Liver (tissue), 9 donors: Measurements from ENCODE around the gene RDX. TPM values are rescaled to one million over a fixed set of nuclear protein-coding genes. Genes with fewer than 3 reads are reported as not detected.

Experiments
- DNase-seq: peaks from one replicate; pipeline ENCODE4 v3.0.0-alpha.2; 2017; ENCODE audit warnings: low spot score
- H3K27ac ChIP-seq, 2 donors: one replicate each; pipeline ENCODE4 v1.7.0; 2013; ENCODE audit warnings: inconsistent platforms in 2 of 2, low read length in 2 of 2, control low read depth in 1 of 2, low read depth in 1 of 2, mild to moderate bottlenecking in 1 of 2
- H3K27me3 ChIP-seq, 4 donors: one replicate each; pipeline versions ENCODE4 v1.6.1 to v1.7.0; 2013; ENCODE audit warnings: low read length in 3 of 4, inconsistent platforms in 1 of 4, mild to moderate bottlenecking in 1 of 4, moderate library complexity in 1 of 4; ENCODE audit not compliant: control insufficient read depth in 4 of 4, insufficient read depth in 4 of 4
- H3K36me3 ChIP-seq, 4 donors: one replicate each; pipeline versions ENCODE4 v1.6.1 to v1.7.0; 2013; ENCODE audit warnings: low read length in 3 of 4, mild to moderate bottlenecking in 3 of 4, low read depth in 1 of 4, moderate library complexity in 1 of 4; ENCODE audit not compliant: control insufficient read depth in 4 of 4, insufficient read depth in 3 of 4
- H3K4me1 ChIP-seq, 4 donors: one replicate each; pipeline versions ENCODE4 v1.6.1 to v1.7.0; 2013; ENCODE audit warnings: low read length in 3 of 4, mild to moderate bottlenecking in 3 of 4, moderate library complexity in 1 of 4; ENCODE audit not compliant: control insufficient read depth in 4 of 4, insufficient read depth in 4 of 4
- H3K4me3 ChIP-seq, 3 donors: one replicate each; pipeline versions ENCODE4 v1.6.1 to v1.7.0; 2013; ENCODE audit warnings: low read length in 3 of 3, control low read depth in 1 of 3, low read depth in 1 of 3, mild to moderate bottlenecking in 1 of 3
- H3K9ac ChIP-seq, 2 donors: one replicate each; pipeline ENCODE4 v1.7.0; 2013; ENCODE audit warnings: low read length in 2 of 2, mild to moderate bottlenecking in 2 of 2, moderate library complexity in 2 of 2, control low read depth in 1 of 2, low read depth in 1 of 2
- H3K9me3 ChIP-seq, 4 donors: one replicate each; pipeline versions ENCODE4 v1.6.1 to v1.7.0; 2013; ENCODE audit warnings: low read length in 3 of 4; ENCODE audit not compliant: control insufficient read depth in 4 of 4
- EGR1 ChIP-seq, 2 donors: IDR thresholded peaks; 2 replicates each; pipeline ENCODE4 v1.6.1; 2016 to 2018; ENCODE audit warnings: antibody characterized with exemption in 2 of 2, low read depth in 2 of 2
- FOXA1 ChIP-seq: IDR thresholded peaks from 2 replicates; pipeline ENCODE4 v1.6.1; 2016; ENCODE audit warnings: antibody characterized with exemption
- FOXA2 ChIP-seq: IDR thresholded peaks from 2 replicates; pipeline ENCODE4 v1.6.1; 2016; ENCODE audit warnings: antibody characterized with exemption
- GABPA ChIP-seq, 2 donors: IDR thresholded peaks in 1 of 2; conservative IDR thresholded peaks in 1 of 2; 2 replicates each; pipeline ENCODE4 v1.6.1; 2016; ENCODE audit warnings: antibody characterized with exemption in 2 of 2, mild to moderate bottlenecking in 1 of 2, moderate library complexity in 1 of 2
- HNF4A ChIP-seq, 2 donors: conservative IDR thresholded peaks; 2 replicates each; pipeline ENCODE4 v1.6.1; 2016; ENCODE audit warnings: antibody characterized with exemption in 2 of 2, mild to moderate bottlenecking in 2 of 2
- HNF4G ChIP-seq: IDR thresholded peaks from 2 replicates; pipeline ENCODE4 v1.6.1; 2016; ENCODE audit warnings: antibody characterized with exemption
- JUND ChIP-seq, 2 donors: IDR thresholded peaks; 2 replicates each; pipeline ENCODE4 v1.6.1; 2016; ENCODE audit warnings: antibody characterized with exemption in 2 of 2
- NR2F2 ChIP-seq: IDR thresholded peaks from 2 replicates; pipeline ENCODE4 v1.6.1; 2016; ENCODE audit warnings: antibody characterized with exemption
- RAD21 ChIP-seq, 2 donors: IDR thresholded peaks; 2 replicates each; pipeline ENCODE4 v1.6.1; 2016; ENCODE audit warnings: antibody characterized with exemption in 2 of 2, mild to moderate bottlenecking in 2 of 2
- RXRA ChIP-seq, 2 donors: IDR thresholded peaks; 2 replicates each; pipeline ENCODE4 v1.6.1; 2017 to 2018; ENCODE audit warnings: antibody characterized with exemption in 2 of 2, mild to moderate bottlenecking in 1 of 2
- SP1 ChIP-seq: IDR thresholded peaks from 2 replicates; pipeline ENCODE4 v1.6.1; 2018; ENCODE audit warnings: antibody characterized with exemption, mild to moderate bottlenecking
- TAF1 ChIP-seq: conservative IDR thresholded peaks from 2 replicates; pipeline ENCODE4 v1.6.1; 2016; ENCODE audit warnings: antibody characterized with exemption, mild to moderate bottlenecking
- YY1 ChIP-seq: IDR thresholded peaks from 2 replicates; pipeline ENCODE4 v1.6.1; 2016; ENCODE audit warnings: antibody characterized with exemption, mild to moderate bottlenecking
- WGBS: extraction: QIAGEN DNeasy Blood & Tissue Kit; methylation state at CpG from one replicate; pipeline ENCODE4 v1.1.7; 2013; 5-methylcytosine and 5-hydroxymethylcytosine counted together
- polyA plus RNA-seq, 2 donors: library from polyadenylated mRNA; stranded (reverse) in 1 of 2; unstranded in 1 of 2; fragments of 200-250 nt in 1 of 2; fragments of >200 nt in 1 of 2; fragmentation: Nextera tagmentation in 1 of 2; extraction: Ambion mirVana in 1 of 2; gene quantifications; one replicate each; pipeline versions ENCODE4 v1.2.1 to v1.2.3, GENCODE V29; 2013 to 2015
- total RNA-seq, 2 donors: library from RNA; depleted of rRNA; stranded (reverse); fragments of >200 nt; gene quantifications; one replicate each; pipeline ENCODE4 v1.2.3, GENCODE V29; 2014
- TF ChIP-seq, protein P1 (sequence below): IDR thresholded peaks from 2 replicates; pipeline ENCODE4 v1.6.1; 2016; ENCODE audit warnings: antibody characterized with exemption
- TF ChIP-seq, protein P2 (sequence below): IDR thresholded peaks from 2 replicates; pipeline ENCODE4 v1.6.1; 2016; ENCODE audit warnings: antibody characterized with exemption, mild to moderate bottlenecking
- TF ChIP-seq, protein P3 (sequence below): fragments of 150-350 bp; IDR thresholded peaks from 2 replicates; pipeline ENCODE4 v1.5.1; 2017; ENCODE audit warnings: improper control_type of control experiment, low read depth, low read length; ENCODE audit not compliant: missing input control
- donor health status: healthy.
- donor health status: healthy.
- donor health status: healthy.
- donor health status: healthy.
- donor health status: healthy.

The RDX gene
- total and polyA plus RNA-seq, 4 donors, result 19.9 to 116 (median 53.9) TPM

DNA sequence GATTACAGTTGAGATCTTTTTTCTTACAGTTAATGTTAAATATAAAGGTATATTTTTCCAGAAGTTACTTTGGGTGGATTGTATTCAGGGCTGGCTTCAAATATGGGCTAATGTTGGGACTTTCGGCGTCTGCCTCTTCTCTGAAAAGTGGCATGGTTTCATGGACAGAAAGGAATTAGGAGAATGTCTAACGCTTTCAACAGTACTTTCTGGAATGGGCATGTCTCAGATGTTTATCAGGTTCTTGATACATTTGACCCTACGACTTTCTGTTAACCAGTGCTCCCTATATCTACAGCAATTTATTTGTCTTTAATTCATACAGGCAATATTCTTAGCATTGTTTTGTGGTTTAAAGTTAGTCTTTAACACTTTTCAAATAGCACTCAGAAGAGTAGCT is 169.5 kb downstream of the RDX start:
- Histone ChIP-seq H3K4me3 (no peak overlapping the region), H3K27me3 (no peaks in the 10 kb centered on the region), H3K36me3 (no peaks in the 10 kb centered on the region), H3K9ac (no peak overlapping the region), H3K4me1 (peaks cover 0 to 3% (median 0%) of the 10 kb centered on the region in 4 donors), H3K27ac (no peak overlapping the region), H3K9me3 (no peaks in the 10 kb centered on the region)
- no peak for DNase-seq
- TF ChIP-seq SP1, result no peak
- no peak for TF ChIP-seq GABPA (IDR thresholded peaks at IDR 0.05 in 1 of 2, conservative IDR thresholded peaks at IDR 0.05 in 1 of 2)
- no peak for TF ChIP-seq HNF4A (conservative IDR thresholded peaks at IDR 0.05)
- TF ChIP-seq NR2F2, result no peak
- no peak for TF ChIP-seq RXRA (IDR thresholded peaks at IDR 0.05)
- TF ChIP-seq, protein P1, sequence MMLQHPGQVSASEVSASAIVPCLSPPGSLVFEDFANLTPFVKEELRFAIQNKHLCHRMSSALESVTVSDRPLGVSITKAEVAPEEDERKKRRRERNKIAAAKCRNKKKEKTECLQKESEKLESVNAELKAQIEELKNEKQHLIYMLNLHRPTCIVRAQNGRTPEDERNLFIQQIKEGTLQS, result no peak
- TF ChIP-seq YY1, result no peak
- no peak for TF ChIP-seq RAD21 (IDR thresholded peaks at IDR 0.05)
- TF ChIP-seq FOXA2, result no peak
- TF ChIP-seq, protein P2, sequence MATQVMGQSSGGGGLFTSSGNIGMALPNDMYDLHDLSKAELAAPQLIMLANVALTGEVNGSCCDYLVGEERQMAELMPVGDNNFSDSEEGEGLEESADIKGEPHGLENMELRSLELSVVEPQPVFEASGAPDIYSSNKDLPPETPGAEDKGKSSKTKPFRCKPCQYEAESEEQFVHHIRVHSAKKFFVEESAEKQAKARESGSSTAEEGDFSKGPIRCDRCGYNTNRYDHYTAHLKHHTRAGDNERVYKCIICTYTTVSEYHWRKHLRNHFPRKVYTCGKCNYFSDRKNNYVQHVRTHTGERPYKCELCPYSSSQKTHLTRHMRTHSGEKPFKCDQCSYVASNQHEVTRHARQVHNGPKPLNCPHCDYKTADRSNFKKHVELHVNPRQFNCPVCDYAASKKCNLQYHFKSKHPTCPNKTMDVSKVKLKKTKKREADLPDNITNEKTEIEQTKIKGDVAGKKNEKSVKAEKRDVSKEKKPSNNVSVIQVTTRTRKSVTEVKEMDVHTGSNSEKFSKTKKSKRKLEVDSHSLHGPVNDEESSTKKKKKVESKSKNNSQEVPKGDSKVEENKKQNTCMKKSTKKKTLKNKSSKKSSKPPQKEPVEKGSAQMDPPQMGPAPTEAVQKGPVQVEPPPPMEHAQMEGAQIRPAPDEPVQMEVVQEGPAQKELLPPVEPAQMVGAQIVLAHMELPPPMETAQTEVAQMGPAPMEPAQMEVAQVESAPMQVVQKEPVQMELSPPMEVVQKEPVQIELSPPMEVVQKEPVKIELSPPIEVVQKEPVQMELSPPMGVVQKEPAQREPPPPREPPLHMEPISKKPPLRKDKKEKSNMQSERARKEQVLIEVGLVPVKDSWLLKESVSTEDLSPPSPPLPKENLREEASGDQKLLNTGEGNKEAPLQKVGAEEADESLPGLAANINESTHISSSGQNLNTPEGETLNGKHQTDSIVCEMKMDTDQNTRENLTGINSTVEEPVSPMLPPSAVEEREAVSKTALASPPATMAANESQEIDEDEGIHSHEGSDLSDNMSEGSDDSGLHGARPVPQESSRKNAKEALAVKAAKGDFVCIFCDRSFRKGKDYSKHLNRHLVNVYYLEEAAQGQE, result no peak
- TF ChIP-seq EGR1 (IDR thresholded peaks at IDR 0.05; ENCODE audit: low read depth in 2 of 2), result no peak
- TF ChIP-seq TAF1, result no peak
- TF ChIP-seq JUND (IDR thresholded peaks at IDR 0.05), result no peak
- TF ChIP-seq HNF4G, result no peak
- TF ChIP-seq FOXA1, result no peak
- WGBS, result 95% methylated on average over 4 of the region's 4 CpGs

DNA sequence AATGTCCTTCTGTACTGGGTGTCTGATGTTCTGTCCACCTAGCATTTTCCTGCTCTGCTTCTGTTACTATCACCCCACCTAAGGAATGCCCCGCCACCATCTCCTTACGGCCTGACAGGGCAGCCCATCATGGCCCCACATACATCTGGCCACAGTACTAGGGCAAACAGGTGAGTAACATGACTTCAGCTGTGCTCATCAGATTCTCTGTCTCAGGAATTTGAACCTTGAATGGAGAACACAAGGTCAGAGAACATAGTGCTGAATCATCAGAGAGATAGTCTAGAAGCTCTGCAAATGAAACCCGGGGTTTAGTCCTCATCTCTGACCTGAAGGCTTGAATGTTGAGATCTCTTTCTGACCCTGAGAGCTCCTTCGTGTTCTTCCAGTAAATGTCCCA is 170.8 kb downstream of the RDX start:
- TF ChIP-seq HNF4A (conservative IDR thresholded peaks at IDR 0.05) (peak; percentile 24 to 29), RAD21 (IDR thresholded peaks at IDR 0.05) (no peak)
- TF ChIP-seq, protein P3, sequence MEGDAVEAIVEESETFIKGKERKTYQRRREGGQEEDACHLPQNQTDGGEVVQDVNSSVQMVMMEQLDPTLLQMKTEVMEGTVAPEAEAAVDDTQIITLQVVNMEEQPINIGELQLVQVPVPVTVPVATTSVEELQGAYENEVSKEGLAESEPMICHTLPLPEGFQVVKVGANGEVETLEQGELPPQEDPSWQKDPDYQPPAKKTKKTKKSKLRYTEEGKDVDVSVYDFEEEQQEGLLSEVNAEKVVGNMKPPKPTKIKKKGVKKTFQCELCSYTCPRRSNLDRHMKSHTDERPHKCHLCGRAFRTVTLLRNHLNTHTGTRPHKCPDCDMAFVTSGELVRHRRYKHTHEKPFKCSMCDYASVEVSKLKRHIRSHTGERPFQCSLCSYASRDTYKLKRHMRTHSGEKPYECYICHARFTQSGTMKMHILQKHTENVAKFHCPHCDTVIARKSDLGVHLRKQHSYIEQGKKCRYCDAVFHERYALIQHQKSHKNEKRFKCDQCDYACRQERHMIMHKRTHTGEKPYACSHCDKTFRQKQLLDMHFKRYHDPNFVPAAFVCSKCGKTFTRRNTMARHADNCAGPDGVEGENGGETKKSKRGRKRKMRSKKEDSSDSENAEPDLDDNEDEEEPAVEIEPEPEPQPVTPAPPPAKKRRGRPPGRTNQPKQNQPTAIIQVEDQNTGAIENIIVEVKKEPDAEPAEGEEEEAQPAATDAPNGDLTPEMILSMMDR, result no peak
- Histone ChIP-seq H3K4me3 (no peak overlapping the region), H3K9ac (no peak overlapping the region), H3K27me3 (no peaks in the 10 kb centered on the region), H3K36me3 (no peaks in the 10 kb centered on the region), H3K27ac (no peak overlapping the region), H3K9me3 (no peaks in the 10 kb centered on the region), H3K4me1 (peaks cover 2 to 5% (median 4%) of the 10 kb centered on the region in 4 donors)
- no peak for DNase-seq
- WGBS, result 83% methylated on average over 4 of the region's 4 CpGs

Other genes with a start within 250 kb of the RDX start
- 1 to 10 TPM; 3.3 to 9.6 TPM for gene ZC3H12C, start 203.2 kb downstream of the RDX start, total RNA-seq
- 1 to 10 TPM in 1 of 2 donors, under 1 TPM in 1; 0.92 to 1.3 TPM for gene ZC3H12C, start 203.2 kb downstream of the RDX start, polyA plus RNA-seq
- gene FDX1, start 133.3 kb upstream of the RDX start, total RNA-seq, result 10 to 100 TPM in 1 of 2 donors, 1 to 10 TPM in 1; 6.8 to 17.8 TPM
- 10 to 100 TPM; 16.3 to 28.8 TPM for gene FDX1, start 133.3 kb upstream of the RDX start, polyA plus RNA-seq